SKM-1 (cell line): ENCODE data around the gene NEURL1.
"Not testable (repeated sequence)": the region's sequence is repeated elsewhere in the genome, so short reads cannot be mapped to it uniquely, and the experiment has no call there.

ENCODE experiments used
- DNase-seq: peaks from one replicate; lab custom pipeline; 2025; ENCODE audit not compliant: unreplicated experiment; lab: John Stamatoyannopoulos, UW

Gene NEURL1

GRCh38 chr10:103492655-103493261 lies 747 bp upstream of the NEURL1 start:
- DNase-seq: no peak

GRCh38 chr10:103493916-103494877 lies 692 bp downstream of the NEURL1 start:
- DNase-seq: no peak

- DNase-seq: no peak
These were observed 1.8 kb downstream of the NEURL1 start for GRCh38 chr10:103495321-103495720.

- DNase-seq: no peak
These were observed 3.8 kb downstream of the NEURL1 start for GRCh38 chr10:103497161-103497915.

- no peak for DNase-seq
These were observed 5.6 kb downstream of the NEURL1 start for GRCh38 chr10:103498936-103499638.

GRCh38 chr10:103499881-103500280 lies 6.4 kb downstream of the NEURL1 start:
- DNase-seq: no peak

- no peak for DNase-seq
These were observed 7.0 kb downstream of the NEURL1 start for GRCh38 chr10:103500481-103500880.

- DNase-seq: no peak
These were observed 7.7 kb downstream of the NEURL1 start for GRCh38 chr10:103501186-103501585.

- DNase-seq: no peak
These were observed 9.6 kb downstream of the NEURL1 start for GRCh38 chr10:103502849-103503660.

GRCh38 chr10:103503777-103504176 lies 10.3 kb downstream of the NEURL1 start:
- DNase-seq: not testable (repeated sequence)

- no peak for DNase-seq
These were observed 10.8 kb downstream of the NEURL1 start for GRCh38 chr10:103504181-103504783.

- no peak for DNase-seq
These were observed 12.6 kb downstream of the NEURL1 start for GRCh38 chr10:103506061-103506460.

- no peak for DNase-seq
These were observed 14.0 kb downstream of the NEURL1 start for GRCh38 chr10:103507235-103508191.

- no peak for DNase-seq
These were observed 16.7 kb downstream of the NEURL1 start for GRCh38 chr10:103510046-103510685.

- no peak for DNase-seq
These were observed 17.6 kb downstream of the NEURL1 start for GRCh38 chr10:103510791-103511752.

- no peak for DNase-seq
These were observed 18.7 kb downstream of the NEURL1 start for GRCh38 chr10:103512166-103512565.
